ENCODE measurements around the gene PCDHA1.

Gene PCDHA1

GRCh38 chr5:140877262-140877581, 91.3 kb downstream of the PCDHA1 start:
- H3K9me2 ChIP-seq (replicated peaks; ENCODE audit: low read depth, low read length): no peaks in the 10 kb centered on the region
- no peak overlapping the region for H3K9ac ChIP-seq (ENCODE audit: low read depth, low read length, poor library complexity, severe bottlenecking)
- H2AFZ ChIP-seq (ENCODE audit: low read length): no peak overlapping the region
- no peaks in the 10 kb centered on the region for H3K27me3 ChIP-seq (ENCODE audit: insufficient read depth, low read length, poor library complexity, severe bottlenecking)
- H3K4me2 ChIP-seq (ENCODE audit: low read depth, low read length, poor library complexity, severe bottlenecking): no peak overlapping the region
- H3K4me3 ChIP-seq (ENCODE audit: low read length, poor library complexity, severe bottlenecking): no peak overlapping the region
- no peaks in the 10 kb centered on the region for H3F3A ChIP-seq (ENCODE audit: low read depth)
- no peaks in the 10 kb centered on the region for H4K20me1 ChIP-seq (ENCODE audit: insufficient read depth, low read length, poor library complexity, severe bottlenecking)
- no peaks in the 10 kb centered on the region for H3K4me1 ChIP-seq (ENCODE audit: insufficient read depth, low read length, poor library complexity, severe bottlenecking)
- TF ChIP-seq, protein P1, sequence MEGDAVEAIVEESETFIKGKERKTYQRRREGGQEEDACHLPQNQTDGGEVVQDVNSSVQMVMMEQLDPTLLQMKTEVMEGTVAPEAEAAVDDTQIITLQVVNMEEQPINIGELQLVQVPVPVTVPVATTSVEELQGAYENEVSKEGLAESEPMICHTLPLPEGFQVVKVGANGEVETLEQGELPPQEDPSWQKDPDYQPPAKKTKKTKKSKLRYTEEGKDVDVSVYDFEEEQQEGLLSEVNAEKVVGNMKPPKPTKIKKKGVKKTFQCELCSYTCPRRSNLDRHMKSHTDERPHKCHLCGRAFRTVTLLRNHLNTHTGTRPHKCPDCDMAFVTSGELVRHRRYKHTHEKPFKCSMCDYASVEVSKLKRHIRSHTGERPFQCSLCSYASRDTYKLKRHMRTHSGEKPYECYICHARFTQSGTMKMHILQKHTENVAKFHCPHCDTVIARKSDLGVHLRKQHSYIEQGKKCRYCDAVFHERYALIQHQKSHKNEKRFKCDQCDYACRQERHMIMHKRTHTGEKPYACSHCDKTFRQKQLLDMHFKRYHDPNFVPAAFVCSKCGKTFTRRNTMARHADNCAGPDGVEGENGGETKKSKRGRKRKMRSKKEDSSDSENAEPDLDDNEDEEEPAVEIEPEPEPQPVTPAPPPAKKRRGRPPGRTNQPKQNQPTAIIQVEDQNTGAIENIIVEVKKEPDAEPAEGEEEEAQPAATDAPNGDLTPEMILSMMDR (conservative IDR thresholded peaks at IDR 0.05; ENCODE audit: low read length): no peak
- no peak for TF ChIP-seq EZH2phosphoT487 (IDR thresholded peaks at IDR 0.05; ENCODE audit: borderline replicate concordance)
- H3K36me3 ChIP-seq (ENCODE audit: insufficient read depth, low read length): no peaks in the 10 kb centered on the region
- H3K79me2 ChIP-seq (ENCODE audit: insufficient read depth, low read length): no peaks in the 10 kb centered on the region
- H3K9me3 ChIP-seq (ENCODE audit: insufficient read depth, low read depth, low read length): peaks cover 4% of the 10 kb centered on the region; the same call in 1 of the 2 replicates

GRCh38 chr5:140881889-140882590, 96.1 kb downstream of the PCDHA1 start, which contains the start of gene PCDHA13:
Gene PCDHA13 (plus strand): TSS chr5:140882124. CDS start chr5:140882269, 145 bp downstream.
- H3K79me2 ChIP-seq (ENCODE audit: insufficient read depth, low read length): no peaks in the 10 kb centered on the region
- H3K4me1 ChIP-seq (ENCODE audit: insufficient read depth, low read length, poor library complexity, severe bottlenecking): no peaks in the 10 kb centered on the region
- H3K4me2 ChIP-seq (ENCODE audit: low read depth, low read length, poor library complexity, severe bottlenecking): no peak within 1 kb of the TSS
- H3K36me3 ChIP-seq (ENCODE audit: insufficient read depth, low read length): no peaks in the 10 kb centered on the region
- H3K4me3 ChIP-seq (ENCODE audit: low read length, poor library complexity, severe bottlenecking): no peak within 1 kb of the TSS
- H3F3A ChIP-seq (ENCODE audit: low read depth): no peaks in the 10 kb centered on the region
- H3K9me2 ChIP-seq (replicated peaks; ENCODE audit: low read depth, low read length): no peaks in the 10 kb centered on the region
- H3K9ac ChIP-seq (ENCODE audit: low read depth, low read length, poor library complexity, severe bottlenecking): no peak within 1 kb of the TSS
- H2AFZ ChIP-seq (ENCODE audit: low read length): no peak within 1 kb of the TSS
- H3K27me3 ChIP-seq (ENCODE audit: insufficient read depth, low read length, poor library complexity, severe bottlenecking): no peaks in the 10 kb centered on the region
- H3K9me3 ChIP-seq (ENCODE audit: insufficient read depth, low read depth, low read length): no peaks in the 10 kb centered on the region
- H4K20me1 ChIP-seq (ENCODE audit: insufficient read depth, low read length, poor library complexity, severe bottlenecking): no peaks in the 10 kb centered on the region
- TF ChIP-seq, protein P1 (conservative IDR thresholded peaks at IDR 0.05; ENCODE audit: low read length): no peak
- no peak for TF ChIP-seq EZH2phosphoT487 (IDR thresholded peaks at IDR 0.05; ENCODE audit: borderline replicate concordance)

DNA sequence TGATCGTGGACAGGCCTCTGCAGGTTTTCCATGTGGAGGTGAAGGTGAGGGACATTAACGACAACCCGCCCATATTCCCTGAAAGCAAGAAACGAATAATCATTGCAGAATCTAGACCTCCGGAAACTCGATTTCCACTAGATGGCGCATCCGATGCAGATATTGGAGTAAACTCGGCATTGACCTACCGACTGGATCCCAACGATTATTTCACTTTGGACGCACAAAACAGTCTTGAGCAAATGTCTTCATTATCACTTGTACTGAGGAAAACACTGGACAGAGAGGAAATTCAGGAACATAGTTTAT, 96.6 kb downstream of the PCDHA1 start:
- H3K9me2 ChIP-seq (replicated peaks; ENCODE audit: low read depth, low read length): no peaks in the 10 kb centered on the region
- no peaks in the 10 kb centered on the region for H3K9me3 ChIP-seq (ENCODE audit: insufficient read depth, low read depth, low read length)
- no peak overlapping the region for H3K9ac ChIP-seq (ENCODE audit: low read depth, low read length, poor library complexity, severe bottlenecking)
- no peaks in the 10 kb centered on the region for H3F3A ChIP-seq (ENCODE audit: low read depth)
- no peaks in the 10 kb centered on the region for H3K27me3 ChIP-seq (ENCODE audit: insufficient read depth, low read length, poor library complexity, severe bottlenecking)
- H3K4me1 ChIP-seq (ENCODE audit: insufficient read depth, low read length, poor library complexity, severe bottlenecking): no peaks in the 10 kb centered on the region
- no peak overlapping the region for H3K4me2 ChIP-seq (ENCODE audit: low read depth, low read length, poor library complexity, severe bottlenecking)
- no peaks in the 10 kb centered on the region for H4K20me1 ChIP-seq (ENCODE audit: insufficient read depth, low read length, poor library complexity, severe bottlenecking)
- H3K36me3 ChIP-seq (ENCODE audit: insufficient read depth, low read length): no peaks in the 10 kb centered on the region
- H2AFZ ChIP-seq (ENCODE audit: low read length): no peak overlapping the region
- TF ChIP-seq EZH2phosphoT487 (IDR thresholded peaks at IDR 0.05; ENCODE audit: borderline replicate concordance): no peak
- TF ChIP-seq, protein P1 (conservative IDR thresholded peaks at IDR 0.05; ENCODE audit: low read length): peak; percentile 37
- no peak overlapping the region for H3K4me3 ChIP-seq (ENCODE audit: low read length, poor library complexity, severe bottlenecking)
- H3K79me2 ChIP-seq (ENCODE audit: insufficient read depth, low read length): no peaks in the 10 kb centered on the region

All from Loucy (cell line).